CD4-positive, alpha-beta memory T cell (primary cell): ENCODE data around the gene RNF130. TPM values are rescaled to one million over a fixed set of nuclear protein-coding genes. Genes with fewer than 3 reads are reported as not detected.

Experiments used
- CTCF ChIA-PET: fragments of 350-600 bp; sonication (Branson Sonifier 250); formaldehyde crosslinking; loops from one replicate; lab custom pipeline; 2021; ENCODE audit warnings: inconsistent platforms; ENCODE audit not compliant: partially characterized antibody; lab: Charles Lee
- POLR2A ChIA-PET: fragments of 350-600 bp; sonication (Branson Sonifier 250); formaldehyde crosslinking; loops from one replicate; lab custom pipeline; 2021; ENCODE audit not compliant: partially characterized antibody; lab: Charles Lee
- DNase-seq, 5 donors: peaks; one replicate each; pipeline versions ENCODE4 v3.0.0 to v3.0.0-alpha.2; 2020 to 2022; ENCODE audit warnings: mixed read lengths in 1 of 5
- H3K27ac ChIP-seq: one replicate; pipeline ENCODE4 v1.7.0; 2013; ENCODE audit warnings: low read depth, low read length
- H3K27me3 ChIP-seq: 2 replicates; pipeline ENCODE4 v1.7.0; 2013; ENCODE audit warnings: mild to moderate bottlenecking, low read length, moderate library complexity; ENCODE audit not compliant: insufficient read depth
- H3K36me3 ChIP-seq: 2 replicates; pipeline ENCODE4 v1.7.0; 2013; ENCODE audit warnings: mild to moderate bottlenecking, low read length, moderate library complexity; ENCODE audit not compliant: insufficient read depth
- H3K4me1 ChIP-seq: 2 replicates; pipeline ENCODE4 v1.7.0; 2013; ENCODE audit warnings: mild to moderate bottlenecking, low read length, moderate library complexity; ENCODE audit not compliant: insufficient read depth
- H3K4me3 ChIP-seq, 2 donors: one replicate each; pipeline ENCODE4 v1.7.0; 2013; ENCODE audit warnings: low read length in 2 of 2, mild to moderate bottlenecking in 1 of 2
- H3K9me3 ChIP-seq, 2 donors: one replicate each; pipeline ENCODE4 v1.7.0; 2013; ENCODE audit warnings: low read length in 2 of 2, control low read depth in 1 of 2; ENCODE audit not compliant: control insufficient read depth in 1 of 2
- H3K27ac Mint-ChIP-seq, 7 donors: one replicate each; pipeline ENCODE4 v1.8.0; 2020 to 2021; ENCODE audit warnings: mixed read lengths in 7 of 7, mild to moderate bottlenecking in 6 of 7, inconsistent platforms in 3 of 7, moderate library complexity in 3 of 7
- H3K27me3 Mint-ChIP-seq, 2 donors: one replicate each; pipeline ENCODE4 v1.8.0; 2020 to 2021; ENCODE audit warnings: mixed read lengths in 2 of 2
- H3K36me3 Mint-ChIP-seq, 2 donors: one replicate each; pipeline ENCODE4 v1.8.0; 2020 to 2021; ENCODE audit warnings: mixed read lengths in 2 of 2, inconsistent platforms in 1 of 2, mild to moderate bottlenecking in 1 of 2
- H3K4me1 Mint-ChIP-seq, 4 donors: one replicate each; pipeline ENCODE4 v1.8.0; 2020 to 2021; ENCODE audit warnings: mixed read lengths in 4 of 4, mild to moderate bottlenecking in 1 of 4
- H3K4me3 Mint-ChIP-seq, 8 donors: one replicate each; pipeline ENCODE4 v1.8.0; 2020 to 2021; ENCODE audit warnings: mixed read lengths in 8 of 8, mild to moderate bottlenecking in 7 of 8, moderate library complexity in 6 of 8, inconsistent platforms in 3 of 8
- H3K9me3 Mint-ChIP-seq, 8 donors: one replicate each; pipeline ENCODE4 v1.8.0; 2020 to 2021; ENCODE audit warnings: mixed read lengths in 8 of 8, mild to moderate bottlenecking in 5 of 8, inconsistent platforms in 3 of 8, moderate library complexity in 1 of 8
- intact Hi-C: fragments of 100-400 bp; cut with micrococcal nuclease; formaldehyde crosslinking; loops from one replicate; pipeline ENCODE4 v1.15.1; 2023
- polyA plus RNA-seq, 2 donors: library from polyadenylated mRNA; unstranded; fragments of 300-500 nt; fragmentation: Illumina TruSeq; gene quantifications; one replicate each; pipeline ENCODE4 v1.2.3, GENCODE V29; 2021
- total RNA-seq, 2 experiments: library from RNA; stranded (reverse); gene quantifications; one replicate each; pipeline ENCODE4 v1.2.3, GENCODE V29; 2021

Gene RNF130
- total and polyA plus RNA-seq, 4 experiments from 2014 or later: 16.8 to 21.2 (median 18.0) TPM

DNA sequence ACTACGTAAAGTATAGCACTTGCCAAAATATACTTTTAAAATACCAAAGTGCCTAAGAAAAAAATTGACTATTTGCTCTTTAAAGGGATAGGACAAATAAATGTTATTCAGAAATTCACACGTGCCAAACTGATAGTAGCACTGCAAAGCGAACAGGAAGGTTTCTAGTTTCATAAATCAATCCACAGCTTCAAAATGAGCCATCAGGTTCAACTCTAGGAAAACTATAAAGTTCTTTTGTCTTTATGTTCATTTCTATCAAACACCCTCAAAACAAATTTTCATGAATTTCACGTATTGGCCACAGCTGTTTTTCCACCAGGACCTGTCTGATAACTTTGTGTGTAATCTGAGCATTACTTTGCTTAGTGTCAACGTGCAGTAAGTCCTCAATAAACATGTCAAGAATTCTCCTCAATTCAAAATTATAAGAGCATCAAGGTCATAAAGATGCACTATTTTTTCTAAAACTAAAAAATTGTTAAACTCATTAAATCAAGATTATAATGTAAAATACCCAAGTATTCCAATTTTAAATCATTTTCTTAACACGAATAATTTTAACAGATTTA lies 3.0 kb downstream of the RNF130 start:
- CTCF ChIA-PET: no interaction called here
- no peak overlapping the region for H3K4me3 Mint-ChIP-seq
- peaks cover 0 to 2% of the 10 kb centered on the region in 2 donors for H3K27me3 Mint-ChIP-seq

DNA sequence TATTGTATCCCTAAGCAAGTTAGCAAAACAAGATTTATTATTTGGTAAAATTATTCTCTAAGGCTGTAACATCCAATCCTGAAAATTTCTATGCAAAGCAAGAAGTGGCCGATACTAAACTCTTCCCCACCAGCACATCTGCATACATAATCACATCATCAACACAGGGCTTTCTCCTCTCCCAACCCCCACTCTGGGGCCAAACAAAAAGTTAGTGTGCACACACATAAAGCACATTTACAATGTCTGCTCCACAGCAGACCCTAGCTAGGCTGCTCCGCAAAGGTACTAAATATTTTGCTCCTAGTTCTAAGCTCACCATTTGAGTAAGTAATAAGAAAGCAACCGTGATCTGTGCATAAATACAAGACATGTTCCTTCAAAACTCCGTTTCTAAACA lies 3.6 kb downstream of the RNF130 start:
- Histone ChIP-seq H3K9me3 (no peaks in the 10 kb centered on the region), H3K27ac (no peak overlapping the region), H3K27me3 (no peaks in the 10 kb centered on the region), H3K36me3 (no peaks in the 10 kb centered on the region), H3K4me1 (peaks cover 22% of the 10 kb centered on the region), H3K4me3 (no peak overlapping the region)
- intact Hi-C loops: no loop called here
- DNase-seq: no peak
- CTCF ChIA-PET: no interaction called here
- Mint-ChIP-seq H3K36me3 (peaks cover 0 to 3% of the 10 kb centered on the region in 2 donors), H3K4me1 (peaks cover 21 to 29% (median 24%) of the 10 kb centered on the region in 4 donors), H3K4me3 (no peak overlapping the region), H3K27me3 (peaks cover 0 to 2% of the 10 kb centered on the region in 2 donors), H3K27ac (no peak overlapping the region), H3K9me3 (no peaks in the 10 kb centered on the region)
- POLR2A ChIA-PET: no interaction called here

More for the DNA sequence above, 3.0 kb downstream of the RNF130 start:
- POLR2A ChIA-PET: no interaction called here
- no peak overlapping the region for H3K4me3 ChIP-seq
- no peaks in the 10 kb centered on the region for H3K9me3 ChIP-seq
- no peaks in the 10 kb centered on the region for H3K27me3 ChIP-seq
- H3K27ac ChIP-seq: no peak overlapping the region
- Mint-ChIP-seq H3K36me3 (peaks cover 0 to 4% of the 10 kb centered on the region in 2 donors), H3K27ac (no peak overlapping the region), H3K4me1 (peaks cover 18 to 32% (median 24%) of the 10 kb centered on the region in 4 donors), H3K9me3 (no peaks in the 10 kb centered on the region)
- H3K4me1 ChIP-seq: peaks cover 22% of the 10 kb centered on the region
- intact Hi-C loops: no loop called here
- H3K36me3 ChIP-seq: no peaks in the 10 kb centered on the region
- no peak for DNase-seq

DNA sequence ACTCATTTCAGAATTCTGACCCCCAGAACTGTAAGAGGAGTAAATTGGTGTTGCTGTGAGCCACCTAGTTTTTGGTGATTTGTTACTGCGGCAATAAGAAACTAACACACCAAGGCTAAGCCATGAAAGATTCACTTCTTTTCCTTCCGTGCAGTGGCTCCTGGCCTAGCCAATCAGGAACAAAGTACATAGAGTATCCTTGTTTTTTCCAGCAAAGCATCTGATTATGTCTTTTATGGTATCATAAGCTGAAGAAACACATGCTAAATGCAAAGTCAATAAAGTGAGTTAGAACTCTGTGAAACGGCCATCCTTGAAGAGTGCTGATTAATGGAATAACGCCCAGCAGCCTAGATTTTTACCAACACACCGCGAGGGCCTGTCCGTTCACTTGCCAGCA lies 11.4 kb downstream of the RNF130 start:
- H3K4me1 ChIP-seq: no peaks in the 10 kb centered on the region
- ChIA-PET CTCF (no interaction called here), POLR2A (no interaction called here)
- no peaks in the 10 kb centered on the region for H3K27me3 Mint-ChIP-seq
- no peaks in the 10 kb centered on the region for H3K9me3 Mint-ChIP-seq
- H3K27ac ChIP-seq: no peak overlapping the region
- no peaks in the 10 kb centered on the region for H3K36me3 ChIP-seq
- no peaks in the 10 kb centered on the region for H3K9me3 ChIP-seq
- no peak for DNase-seq
- no peak overlapping the region for H3K4me3 ChIP-seq
- intact Hi-C loops: no loop called here
- H3K27ac Mint-ChIP-seq: peak overlapping the region in 1 of 7 donors; percentile 9
- no peaks in the 10 kb centered on the region for H3K36me3 Mint-ChIP-seq
- no peak overlapping the region for H3K4me3 Mint-ChIP-seq
- H3K27me3 ChIP-seq: no peaks in the 10 kb centered on the region
- peaks cover 0 to 4% (median under 1%) of the 10 kb centered on the region in 4 donors for H3K4me1 Mint-ChIP-seq

DNA sequence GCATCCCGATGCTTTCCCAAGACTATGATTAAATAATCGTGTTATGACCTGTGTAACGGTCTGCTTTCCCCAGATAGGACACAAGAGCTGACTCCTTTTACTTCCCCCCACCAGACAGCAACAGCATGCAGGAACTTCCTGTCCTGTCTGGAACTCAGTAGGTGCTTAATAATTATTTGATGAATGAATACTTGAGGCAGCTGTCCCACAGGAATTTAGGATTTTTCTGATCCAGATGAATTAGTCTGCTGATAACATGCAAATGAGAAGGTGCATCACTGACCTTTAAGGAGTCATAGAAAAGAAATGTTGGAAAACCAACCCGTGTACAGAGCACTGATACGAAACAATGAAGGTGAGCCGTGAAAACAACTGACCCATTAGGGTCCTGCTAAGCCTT lies 12.2 kb downstream of the RNF130 start:
- Histone ChIP-seq H3K9me3 (no peaks in the 10 kb centered on the region), H3K27me3 (no peaks in the 10 kb centered on the region), H3K4me3 (no peak overlapping the region), H3K27ac (no peak overlapping the region), H3K4me1 (no peaks in the 10 kb centered on the region), H3K36me3 (no peaks in the 10 kb centered on the region)
- CTCF ChIA-PET: no interaction called here
- H3K4me1 Mint-ChIP-seq: peaks cover 0 to 4% (median 2%) of the 10 kb centered on the region in 4 donors
- intact Hi-C loops: no loop called here
- no peak overlapping the region for H3K4me3 Mint-ChIP-seq
- H3K9me3 Mint-ChIP-seq: no peaks in the 10 kb centered on the region
- POLR2A ChIA-PET: no interaction called here
- no peak for DNase-seq
- no peaks in the 10 kb centered on the region for H3K27me3 Mint-ChIP-seq
- H3K27ac Mint-ChIP-seq: no peak overlapping the region
- H3K36me3 Mint-ChIP-seq: no peaks in the 10 kb centered on the region

DNA sequence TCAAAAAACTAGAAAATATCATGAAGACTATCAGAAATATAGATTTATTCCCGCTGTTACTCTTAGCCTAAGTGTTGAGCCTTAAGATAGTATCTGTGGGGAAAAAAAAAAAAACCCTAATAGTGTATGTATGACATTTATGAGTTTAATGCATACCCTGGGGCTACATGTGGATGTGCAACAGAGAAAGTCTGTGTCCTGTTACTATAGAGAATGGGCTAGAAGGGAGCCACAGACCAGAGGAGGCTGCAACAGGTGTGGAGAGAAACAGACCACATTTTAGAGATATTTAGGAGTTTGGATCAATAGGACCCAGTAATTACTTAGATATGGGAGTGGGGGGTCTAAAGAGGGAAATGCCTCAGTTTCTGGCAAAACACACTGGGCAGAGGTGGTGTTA lies 15.4 kb downstream of the RNF130 start:
- Histone ChIP-seq H3K9me3 (no peaks in the 10 kb centered on the region), H3K36me3 (no peaks in the 10 kb centered on the region), H3K27ac (no peak overlapping the region), H3K4me1 (no peaks in the 10 kb centered on the region), H3K4me3 (no peak overlapping the region), H3K27me3 (no peaks in the 10 kb centered on the region)
- no peaks in the 10 kb centered on the region for H3K9me3 Mint-ChIP-seq
- intact Hi-C loops: no loop called here
- H3K4me1 Mint-ChIP-seq: peaks cover 0 to 8% (median 2%) of the 10 kb centered on the region in 4 donors
- no peaks in the 10 kb centered on the region for H3K36me3 Mint-ChIP-seq
- ChIA-PET CTCF (no interaction called here), POLR2A (no interaction called here)
- H3K4me3 Mint-ChIP-seq: no peak overlapping the region
- H3K27ac Mint-ChIP-seq: no peak overlapping the region
- no peaks in the 10 kb centered on the region for H3K27me3 Mint-ChIP-seq
- DNase-seq: no peak

DNA sequence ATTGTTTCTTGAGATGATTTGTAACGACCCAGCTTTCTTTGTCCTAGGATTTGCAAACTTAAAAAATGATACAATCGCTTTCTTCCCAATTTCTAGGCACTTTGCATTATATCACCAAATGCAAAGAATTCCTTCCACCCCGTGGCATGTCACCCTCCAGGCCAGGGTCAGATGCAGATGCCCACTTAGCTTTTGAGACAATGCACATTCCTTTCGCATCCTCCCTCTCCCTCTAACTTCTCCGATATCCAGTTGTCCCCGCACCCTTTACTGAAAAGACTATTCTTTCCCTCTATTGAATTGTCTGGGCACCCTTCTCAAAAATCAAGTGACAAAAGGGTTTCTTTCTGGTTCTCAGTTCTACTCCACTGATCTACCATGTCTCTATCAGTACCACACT lies 17.3 kb downstream of the RNF130 start:
- Histone ChIP-seq H3K9me3 (no peaks in the 10 kb centered on the region), H3K4me1 (no peaks in the 10 kb centered on the region), H3K4me3 (no peak overlapping the region), H3K27ac (no peak overlapping the region), H3K36me3 (no peaks in the 10 kb centered on the region), H3K27me3 (no peaks in the 10 kb centered on the region)
- no peaks in the 10 kb centered on the region for H3K9me3 Mint-ChIP-seq
- POLR2A ChIA-PET: no interaction called here
- no peak overlapping the region for H3K27ac Mint-ChIP-seq
- H3K4me1 Mint-ChIP-seq: peaks cover 0 to 14% (median 3%) of the 10 kb centered on the region in 4 donors
- intact Hi-C loops: no loop called here
- CTCF ChIA-PET: no interaction called here
- H3K27me3 Mint-ChIP-seq: no peaks in the 10 kb centered on the region
- DNase-seq: no peak
- H3K36me3 Mint-ChIP-seq: no peaks in the 10 kb centered on the region
- H3K4me3 Mint-ChIP-seq: no peak overlapping the region

DNA sequence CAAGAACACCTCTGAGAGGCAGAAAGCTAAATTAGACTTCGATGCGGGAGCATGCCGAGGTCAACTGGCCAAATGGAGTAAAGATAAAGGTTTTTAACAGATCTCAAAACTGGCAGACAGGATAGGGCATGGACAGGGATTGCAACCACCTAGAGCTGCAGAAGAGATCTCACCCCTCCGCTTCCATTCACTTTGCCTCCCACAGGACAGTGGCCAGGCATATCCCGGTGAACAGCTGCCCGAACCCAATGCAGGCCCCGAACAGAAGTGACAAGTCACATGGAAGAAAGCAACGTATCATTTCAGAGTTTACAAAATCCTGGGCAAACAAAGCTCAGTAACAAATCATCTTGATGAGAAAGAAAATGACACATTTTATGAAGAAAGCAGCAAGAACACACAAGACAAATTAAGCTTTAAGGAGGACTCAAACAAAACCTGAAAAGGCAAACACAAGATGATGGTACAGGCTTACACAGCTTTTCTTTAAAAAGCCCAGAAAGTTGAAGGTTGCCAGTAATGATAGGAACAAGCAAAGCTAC lies 18.4 kb downstream of the RNF130 start:
- no peak overlapping the region for H3K4me3 ChIP-seq
- Mint-ChIP-seq H3K27me3 (no peaks in the 10 kb centered on the region), H3K4me3 (no peak overlapping the region), H3K4me1 (peaks cover 0 to 14% (median 3%) of the 10 kb centered on the region in 4 donors), H3K27ac (no peak overlapping the region), H3K36me3 (no peaks in the 10 kb centered on the region), H3K9me3 (no peaks in the 10 kb centered on the region)
- ChIA-PET POLR2A (interaction anchor here (0.7 kb wide), 1 partner anchor 18 kb away, joined by 3 read pairs; the partner anchor contains the start of gene RNF130), CTCF (no interaction called here)
- H3K4me1 ChIP-seq: no peaks in the 10 kb centered on the region
- intact Hi-C loops: no loop called here
- H3K27me3 ChIP-seq: no peaks in the 10 kb centered on the region
- DNase-seq: no peak
- no peak overlapping the region for H3K27ac ChIP-seq
- no peaks in the 10 kb centered on the region for H3K36me3 ChIP-seq
- H3K9me3 ChIP-seq: no peaks in the 10 kb centered on the region
